Esophagus squamous epithelium (tissue), 4 donors: Measurements from ENCODE around the gene RASA2.

Source experiments
- CTCF ChIP-seq, 6 experiments: fragments of 450-650 bp in 4 of 6; fragments of 200-600 bp in 2 of 6; sonication (generic) in 2 of 6; IDR thresholded peaks; one replicate each; pipeline ENCODE4 v1.5.1; 2016 to 2019; ENCODE audit warnings: antibody characterized with exemption in 6 of 6, mild to moderate bottlenecking in 4 of 6, moderate library complexity in 4 of 6
- POLR2A ChIP-seq, 4 donors: fragments of 450-650 bp; IDR thresholded peaks; one replicate each; pipeline ENCODE4 v1.6.1; 2017; ENCODE audit warnings: antibody characterized with exemption in 4 of 4, mild to moderate bottlenecking in 4 of 4, moderate library complexity in 3 of 4

- TF ChIP-seq CTCF (IDR thresholded peaks at IDR 0.05): no peak
- no peak for TF ChIP-seq POLR2A (IDR thresholded peaks at IDR 0.05)
Observed at GRCh38 chr3:141594357-141594756, 107.5 kb downstream of the RASA2 start.
